Activated naive CD8-positive, alpha-beta T cell treated with anti-CD3 and anti-CD28 coated beads, Interleukin-2, amount 50 U/mL, for 16 hours (primary cell): Measurements from ENCODE around the gene KCNH8.
"Not testable (repeated sequence)": the region's sequence is repeated elsewhere in the genome, so short reads cannot be mapped to it uniquely, and the experiment has no call there.

Experiments
- DNase-seq: peaks from one replicate; pipeline ENCODE4 v3.0.0-alpha.2; 2020; ENCODE audit warnings: low read depth, low spot score

KCNH8 gene

DNA sequence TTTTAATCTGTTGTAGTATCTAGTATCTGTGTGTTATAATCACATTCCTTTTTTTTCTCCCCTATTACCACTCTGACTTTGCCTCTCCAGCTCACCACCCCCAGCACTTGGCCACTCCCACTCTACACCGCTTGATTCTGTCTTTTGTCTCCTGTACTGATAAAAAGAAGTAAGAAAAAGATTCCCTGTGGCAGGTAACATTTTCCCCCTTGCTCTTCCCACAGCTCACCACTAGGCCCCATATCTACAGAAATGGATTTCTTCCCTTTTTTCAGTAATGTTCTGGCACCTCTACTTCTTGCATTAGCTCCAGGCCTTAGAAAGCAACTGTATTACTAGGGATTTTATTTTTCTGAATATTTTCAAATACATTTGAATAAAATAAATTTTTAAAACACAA is 25.6 kb downstream of the KCNH8 start:
- DNase-seq, result no peak

DNA sequence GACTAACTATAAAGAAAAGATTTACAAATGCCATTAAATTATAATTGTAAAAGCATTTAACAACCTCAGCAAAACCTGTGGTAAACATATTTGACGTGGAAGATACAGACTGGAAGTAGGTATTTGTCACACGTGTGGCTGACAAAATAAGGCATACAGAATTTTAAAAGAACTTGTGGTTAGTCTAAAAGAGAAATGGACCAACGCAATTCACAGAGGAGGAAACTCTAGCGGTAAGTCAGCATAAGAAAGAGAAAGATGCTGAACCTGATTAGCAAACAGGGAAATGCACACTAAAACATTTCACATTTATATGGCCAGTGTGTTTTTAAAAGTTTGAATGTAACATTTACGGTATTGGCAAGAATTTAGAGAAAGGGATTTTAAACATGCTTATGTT is 35.3 kb downstream of the KCNH8 start:
- DNase-seq, result no peak

DNA sequence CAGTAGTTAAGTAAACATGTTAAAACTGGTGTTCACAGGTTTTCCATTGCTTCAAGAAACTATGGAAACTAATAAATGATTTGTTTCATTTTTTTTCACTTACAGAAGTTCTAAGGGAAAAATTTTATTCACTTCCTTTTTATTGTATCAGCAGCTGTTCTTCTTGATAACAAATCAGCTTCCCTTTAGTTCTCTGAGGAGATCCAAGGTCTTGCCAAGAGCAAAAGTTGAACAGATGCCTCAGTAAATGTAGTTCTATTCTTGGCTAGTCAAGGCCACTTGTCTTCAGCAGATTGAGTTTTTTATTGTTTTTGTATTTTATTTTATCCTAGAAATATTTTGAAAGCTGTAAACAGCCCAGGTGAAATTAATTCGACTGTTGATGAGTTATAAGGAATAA is 41.8 kb downstream of the KCNH8 start:
- DNase-seq, result no peak

DNA sequence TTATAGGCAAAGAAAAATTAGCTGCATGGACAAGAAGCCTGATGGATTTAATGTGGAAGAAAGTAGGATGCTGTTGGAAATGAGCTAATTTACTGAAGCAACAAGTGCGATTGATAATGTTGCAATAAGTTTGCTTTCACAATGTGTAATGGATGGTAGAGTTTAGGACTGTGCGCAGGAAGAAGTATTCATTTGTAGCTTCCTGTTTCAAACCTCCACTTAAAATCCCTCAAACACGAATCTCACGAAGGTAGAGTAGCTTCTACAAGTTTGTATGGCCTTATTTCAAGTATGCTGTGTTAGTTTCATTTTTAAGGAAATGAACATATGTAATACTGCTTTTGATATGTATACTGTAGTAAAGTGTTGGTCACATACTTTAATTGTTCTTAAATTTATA is 42.3 kb downstream of the KCNH8 start:
- no peak for DNase-seq

DNA sequence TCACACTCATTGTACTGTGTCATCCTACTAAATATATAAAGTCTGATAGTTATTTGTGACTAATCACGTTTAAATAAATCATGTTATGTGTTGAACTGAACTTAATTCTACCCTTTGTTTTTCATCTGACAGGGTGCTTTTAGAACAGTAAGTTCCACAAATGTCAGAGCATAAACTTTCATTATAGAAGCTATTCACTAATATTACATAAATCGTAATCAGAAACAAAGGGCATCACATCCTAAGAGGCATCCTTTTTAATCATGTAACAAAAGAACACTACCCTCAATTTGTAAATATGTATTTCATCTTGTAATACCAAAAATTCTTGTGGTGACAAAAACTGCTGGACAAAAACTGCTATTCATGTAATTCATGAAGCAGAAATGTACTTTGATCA is 50.8 kb downstream of the KCNH8 start:
- DNase-seq, result no peak

DNA sequence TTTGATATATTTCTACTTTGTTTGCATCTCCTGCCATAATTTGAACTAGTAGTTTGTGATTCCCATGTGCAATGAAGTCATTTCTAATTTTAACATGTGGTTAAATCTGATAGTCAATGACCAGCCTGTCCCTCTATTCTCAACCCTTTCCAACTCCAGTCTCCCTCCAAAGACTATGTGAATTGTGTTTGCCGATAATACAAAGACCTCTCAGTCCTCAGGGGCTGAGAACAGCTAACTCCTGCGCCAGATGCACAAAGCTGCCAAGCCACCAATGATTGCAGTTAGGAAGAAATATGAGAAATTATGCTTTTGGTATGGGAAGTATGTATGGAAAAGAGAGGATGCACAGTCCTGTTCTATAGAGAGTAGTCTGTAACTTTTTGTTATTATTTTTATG is 54.0 kb downstream of the KCNH8 start:
- no peak for DNase-seq

DNA sequence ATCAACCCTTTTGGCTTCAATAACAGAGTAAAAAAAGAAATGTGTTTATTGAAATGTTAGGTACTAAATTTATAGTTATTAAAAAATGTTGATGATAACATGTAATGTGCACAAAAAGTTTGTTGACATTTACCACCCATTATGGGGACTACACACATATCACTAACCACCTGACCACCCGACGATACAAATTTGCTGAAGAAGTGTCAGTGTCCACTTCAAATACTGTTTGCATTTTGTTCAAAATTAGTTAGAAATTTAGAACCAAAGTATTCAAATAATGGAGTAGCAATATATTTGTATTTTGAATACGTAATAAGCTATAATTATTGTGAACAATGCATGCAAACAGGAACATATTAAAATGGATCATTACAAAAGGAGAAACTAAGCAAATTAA is 54.4 kb downstream of the KCNH8 start:
- no peak for DNase-seq

DNA sequence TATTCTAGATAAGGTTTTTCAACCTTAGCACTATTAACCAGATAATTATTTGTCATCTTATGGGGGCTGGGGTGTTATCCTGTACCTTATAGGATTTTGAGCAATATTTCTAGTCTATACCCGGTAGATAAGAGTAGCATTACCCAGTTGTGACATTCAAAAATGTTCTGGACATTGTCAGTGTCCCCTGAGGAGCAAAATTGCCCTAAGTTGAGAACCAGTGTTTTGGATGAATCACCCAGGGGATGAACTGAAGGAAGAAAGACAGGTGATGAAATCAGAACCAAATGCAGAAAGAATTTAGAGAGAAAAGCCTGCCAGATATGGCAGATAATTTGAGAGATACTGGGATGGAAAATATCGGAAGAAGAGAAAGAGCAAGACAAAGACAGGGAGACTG is 58.2 kb downstream of the KCNH8 start:
- DNase-seq, result no peak

DNA sequence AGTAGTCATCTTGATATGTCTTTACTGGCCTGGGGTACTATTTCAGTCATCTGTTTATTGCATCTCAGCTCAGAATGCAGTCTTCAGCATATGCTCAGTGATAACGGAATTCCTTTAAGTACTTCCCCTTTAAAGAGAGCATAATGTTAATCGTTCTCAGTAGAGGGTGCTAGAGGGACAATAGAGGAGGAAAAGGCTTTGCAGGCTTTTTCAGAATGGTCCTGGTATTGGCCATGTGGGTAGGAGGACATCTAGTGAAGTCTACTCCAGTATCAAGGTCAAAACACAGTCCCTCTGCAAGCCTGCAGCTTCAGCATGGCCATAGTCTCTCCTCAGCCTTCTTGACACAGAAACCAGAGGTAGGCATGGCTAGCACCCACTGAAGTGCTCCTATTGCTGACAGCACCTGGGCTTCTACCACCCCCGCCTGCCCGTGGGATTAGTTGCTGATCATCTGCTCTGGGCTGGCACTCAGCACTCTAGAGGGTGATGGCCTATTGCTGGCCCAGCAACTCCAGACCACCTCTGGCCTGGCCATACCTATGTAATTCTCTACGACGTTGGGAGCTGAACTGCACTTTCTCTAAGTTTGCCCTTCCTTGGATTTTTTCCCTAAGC is 65.4 kb downstream of the KCNH8 start:
- DNase-seq, result no peak

DNA sequence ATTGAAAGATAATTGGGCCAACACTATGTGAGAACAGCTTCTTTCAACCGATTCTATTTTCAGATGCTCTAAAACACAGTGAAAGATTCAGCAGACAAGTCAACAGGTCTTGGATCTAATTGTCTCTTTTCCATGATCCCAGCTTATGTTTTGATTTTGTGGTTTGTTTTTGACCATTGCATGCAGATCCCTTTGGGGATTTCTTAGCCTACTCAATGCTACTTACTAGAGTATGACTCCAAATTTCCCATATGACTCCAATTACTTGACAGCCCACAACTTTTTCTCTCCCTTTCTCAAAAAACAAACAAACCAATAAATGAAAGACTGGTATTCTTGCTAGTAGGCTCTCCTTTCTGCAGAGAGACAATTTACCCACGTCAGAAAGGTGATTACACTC is 67.1 kb downstream of the KCNH8 start:
- DNase-seq, result no peak

DNA sequence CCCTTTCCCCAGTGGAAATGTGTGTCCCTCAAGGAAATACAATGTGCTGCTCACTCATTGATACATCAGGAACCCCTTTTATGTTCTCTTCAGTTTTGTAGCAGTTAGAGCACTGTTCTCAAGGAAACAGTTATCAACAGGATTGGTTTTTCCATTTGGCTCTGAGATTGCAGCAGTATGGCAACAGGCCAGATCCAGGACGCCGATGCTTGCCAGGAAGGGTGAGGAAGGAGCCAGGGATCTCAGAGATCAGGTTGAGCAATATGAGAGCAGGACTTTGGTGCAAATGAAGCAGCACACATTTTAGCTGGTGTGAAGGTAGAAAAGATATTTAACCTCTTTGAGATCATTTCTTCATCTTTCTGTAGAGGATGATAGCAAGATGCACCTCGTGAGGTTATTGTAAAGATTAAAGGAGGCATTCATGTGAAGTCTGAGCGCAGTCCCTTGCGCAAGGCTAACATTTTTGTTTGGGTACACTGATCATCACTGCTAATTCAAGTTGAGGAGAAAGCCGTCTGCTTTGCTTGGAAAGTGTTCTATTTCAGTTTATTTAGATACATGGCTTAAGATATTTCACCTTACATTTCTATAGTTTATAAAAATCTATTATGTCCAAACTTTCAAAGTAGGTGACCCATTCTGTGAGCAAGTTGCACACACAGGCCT is 68.5 kb downstream of the KCNH8 start:
- no peak for DNase-seq

DNA sequence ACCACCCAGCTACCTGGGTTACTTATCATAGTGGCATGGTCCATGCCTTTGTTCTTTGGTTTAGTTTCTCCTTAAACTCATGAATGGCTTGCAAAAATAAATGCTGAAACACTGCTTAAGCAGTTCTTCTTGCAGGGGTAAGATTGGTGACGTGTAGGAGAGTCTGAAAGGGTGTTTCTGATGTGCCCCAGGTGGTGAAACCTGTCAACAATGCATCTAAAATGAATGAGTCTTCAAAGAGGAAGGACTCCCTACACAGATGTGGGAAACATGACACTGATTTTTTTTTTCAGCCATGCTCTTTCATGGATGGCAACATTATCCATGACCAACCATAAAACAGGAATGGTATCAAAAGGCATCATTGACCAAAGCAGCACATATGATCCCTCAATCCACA is 72.0 kb downstream of the KCNH8 start:
- DNase-seq, result no peak

DNA sequence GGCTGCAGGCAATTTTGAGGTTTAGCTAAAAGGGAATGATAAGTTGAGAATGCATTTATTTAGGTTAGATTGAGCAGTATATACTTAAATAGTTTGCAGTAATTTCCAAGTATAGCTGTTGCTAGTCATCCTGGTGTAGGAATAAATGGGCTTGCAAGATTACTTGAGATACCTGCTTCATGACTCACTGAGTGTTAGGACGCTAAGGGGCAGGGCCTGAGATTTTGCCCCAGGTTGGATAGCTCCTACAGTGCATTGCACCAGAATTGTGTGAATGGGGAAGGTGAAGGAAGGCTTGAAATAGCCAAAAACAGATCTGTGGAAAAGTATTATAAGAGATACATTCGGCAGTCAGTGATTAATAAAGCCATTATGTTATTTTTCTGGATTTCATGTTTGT is 72.8 kb downstream of the KCNH8 start:
- no peak for DNase-seq

DNA sequence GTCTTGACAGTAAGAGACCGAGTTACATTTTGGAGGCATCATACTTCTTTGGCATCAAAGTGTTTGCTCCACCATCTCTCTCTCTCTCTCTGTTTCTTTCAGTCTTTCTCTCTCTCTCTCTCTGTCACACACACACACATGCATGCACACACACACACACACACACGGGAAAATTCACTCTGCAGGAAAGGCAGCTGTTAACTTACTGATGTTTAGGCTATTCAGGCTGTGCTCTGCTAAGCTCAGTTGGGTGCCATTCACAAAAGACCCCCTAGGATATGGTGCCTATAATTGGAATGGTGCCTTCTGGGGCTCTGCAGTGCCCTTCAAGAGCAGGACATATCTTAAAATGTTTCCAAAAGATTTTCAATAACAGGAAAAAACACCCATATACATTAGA is 78.2 kb downstream of the KCNH8 start:
- DNase-seq, result no peak

DNA sequence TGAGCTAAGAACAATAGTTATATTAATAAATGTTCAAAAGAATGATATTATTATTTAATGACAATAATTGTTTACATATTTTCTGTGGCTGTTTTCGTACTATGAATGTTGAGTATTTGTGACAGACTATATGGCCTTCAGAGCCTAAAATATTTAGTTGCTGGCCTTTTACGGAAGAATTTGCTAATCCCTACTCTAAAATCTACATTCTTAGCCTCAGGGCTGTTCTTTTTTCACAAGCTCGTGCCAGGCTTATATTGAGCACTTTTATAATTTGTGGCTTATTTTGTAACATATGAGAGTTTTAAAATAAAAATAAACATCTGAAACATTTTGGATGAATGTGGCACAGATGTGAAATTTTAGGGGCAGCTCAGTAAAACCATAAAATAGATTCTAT is 79.9 kb downstream of the KCNH8 start:
- DNase-seq, result no peak

DNA sequence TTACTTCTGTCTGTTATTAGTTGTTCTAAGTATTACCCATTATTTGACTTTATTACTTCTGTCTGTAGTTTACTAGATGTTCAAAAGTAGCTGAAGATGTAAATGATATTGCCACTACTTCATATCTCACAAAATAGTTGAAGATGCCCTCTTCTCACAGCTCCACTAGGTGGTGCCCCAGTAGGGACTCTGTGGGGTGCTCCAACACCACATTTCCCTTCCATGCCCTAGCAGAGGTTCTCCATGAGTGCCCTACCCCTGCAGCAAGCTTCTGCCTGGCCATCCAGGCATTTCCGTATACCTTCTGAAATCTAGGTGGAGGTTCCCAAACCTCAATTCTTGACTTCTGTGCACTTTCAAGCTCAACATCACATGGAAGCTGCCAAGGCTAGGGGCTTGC is 80.8 kb downstream of the KCNH8 start:
- DNase-seq, result no peak

DNA sequence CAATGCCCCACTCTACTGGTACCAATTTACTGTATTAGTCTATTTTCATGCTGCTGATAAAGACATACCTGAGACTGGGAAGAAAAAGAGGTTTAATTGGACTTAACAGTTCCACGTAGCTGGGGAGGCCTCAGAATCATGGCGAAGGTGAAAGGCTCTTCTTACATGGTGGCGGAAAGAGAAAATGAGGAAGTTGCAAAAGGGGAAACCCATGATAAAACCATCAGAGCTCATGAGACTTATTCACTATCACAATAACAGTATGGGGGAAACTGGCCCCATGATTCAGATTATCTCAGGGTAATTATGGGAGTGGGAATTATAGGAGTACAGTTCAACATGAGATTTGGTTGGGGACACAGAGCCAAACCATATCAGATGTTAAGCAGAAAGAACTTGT is 81.6 kb downstream of the KCNH8 start:
- not testable (repeated sequence) for DNase-seq

DNA sequence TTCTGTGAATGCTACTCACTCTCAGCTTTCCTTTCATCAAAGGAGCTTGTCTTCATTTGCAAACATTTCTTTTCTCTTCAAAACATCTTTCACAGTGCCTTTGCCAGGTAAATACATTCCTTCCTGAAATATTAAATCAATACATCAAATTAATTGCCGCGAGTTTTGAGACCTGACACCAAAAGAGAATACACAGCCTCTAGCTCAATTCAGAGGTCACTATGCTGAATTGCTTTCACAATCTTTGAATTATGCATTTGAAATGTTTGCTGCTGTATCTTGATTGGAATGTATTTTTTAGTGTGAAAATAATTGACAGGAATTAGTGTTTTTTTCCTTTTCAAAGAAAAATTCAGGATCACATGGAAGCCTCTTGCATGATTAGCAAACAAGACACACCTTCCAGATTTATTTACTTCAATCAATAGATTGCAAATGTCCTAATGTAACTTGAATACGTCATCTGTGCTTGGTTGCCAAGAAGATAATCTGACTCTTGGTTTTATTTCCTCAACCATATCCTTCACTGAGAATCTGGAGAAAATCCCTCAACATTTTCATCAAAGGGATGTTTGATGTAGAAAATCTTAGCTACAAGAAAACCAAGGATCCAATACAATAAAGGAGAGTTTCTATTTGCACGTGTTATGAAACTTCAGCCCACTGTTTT is 83.6 kb downstream of the KCNH8 start:
- no peak for DNase-seq

DNA sequence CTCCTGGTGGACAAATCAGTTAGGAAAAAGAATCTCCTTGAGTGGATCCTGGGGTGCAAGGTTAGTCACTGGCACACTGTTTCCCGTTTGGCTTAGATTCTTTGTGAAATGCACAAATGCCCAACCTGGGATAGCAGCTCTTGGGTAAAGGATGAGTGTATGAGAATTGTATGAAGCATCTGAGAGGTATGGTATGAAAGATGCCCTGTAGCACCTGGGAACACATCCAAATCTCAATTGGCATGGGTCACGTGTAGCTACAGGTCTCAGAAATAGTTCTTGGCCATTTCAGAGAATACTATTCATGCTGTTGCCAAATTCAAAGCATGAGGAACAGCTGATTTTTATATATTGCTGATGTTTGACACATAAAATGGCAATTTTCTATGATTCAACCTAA is 84.3 kb downstream of the KCNH8 start:
- DNase-seq, result no peak

DNA sequence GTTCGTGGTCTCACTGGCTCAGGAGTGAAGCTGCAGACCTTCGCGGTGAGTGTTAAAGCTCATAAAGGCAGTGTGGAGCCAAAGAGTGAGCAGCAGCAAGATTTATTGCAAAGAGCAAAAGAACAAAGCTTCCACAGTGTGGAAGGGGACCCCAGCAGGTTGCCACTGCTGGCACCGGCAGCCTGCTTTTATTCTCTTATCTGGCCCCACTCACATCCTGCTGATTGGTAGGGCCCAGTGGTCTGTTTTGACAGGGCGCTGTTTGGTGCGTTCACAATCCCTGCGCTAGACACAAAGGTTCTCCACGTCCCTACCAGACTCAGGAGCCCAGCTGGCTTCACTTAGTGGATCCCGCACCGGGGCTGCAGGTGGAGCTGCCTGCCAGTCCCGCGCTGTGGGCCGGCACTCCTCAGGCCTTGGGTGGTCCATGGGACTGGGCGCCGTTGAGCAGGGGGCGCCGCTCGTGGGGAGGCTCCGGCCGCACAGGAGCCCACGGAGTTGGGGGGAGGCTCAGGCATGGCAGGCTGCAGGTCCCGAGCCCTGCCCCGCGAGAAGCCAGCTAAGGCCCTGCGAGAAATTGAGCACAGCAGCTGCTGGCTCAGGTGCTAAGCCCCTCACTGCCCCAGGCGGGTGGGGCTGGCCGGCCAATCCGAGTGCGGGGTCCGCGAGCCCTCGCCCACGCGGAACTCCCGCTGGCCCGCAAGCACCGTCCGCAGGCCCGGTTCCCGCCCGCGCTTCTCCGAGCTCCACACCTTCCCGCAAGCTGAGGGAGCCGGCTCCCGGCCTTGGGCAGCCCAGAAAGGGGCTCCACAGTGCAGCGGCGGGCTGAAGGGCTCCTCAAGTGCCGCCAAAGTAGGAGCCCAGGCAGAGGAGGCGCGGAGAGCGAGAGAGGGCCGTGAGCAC is 85.8 kb downstream of the KCNH8 start:
- not testable (repeated sequence) for DNase-seq

DNA sequence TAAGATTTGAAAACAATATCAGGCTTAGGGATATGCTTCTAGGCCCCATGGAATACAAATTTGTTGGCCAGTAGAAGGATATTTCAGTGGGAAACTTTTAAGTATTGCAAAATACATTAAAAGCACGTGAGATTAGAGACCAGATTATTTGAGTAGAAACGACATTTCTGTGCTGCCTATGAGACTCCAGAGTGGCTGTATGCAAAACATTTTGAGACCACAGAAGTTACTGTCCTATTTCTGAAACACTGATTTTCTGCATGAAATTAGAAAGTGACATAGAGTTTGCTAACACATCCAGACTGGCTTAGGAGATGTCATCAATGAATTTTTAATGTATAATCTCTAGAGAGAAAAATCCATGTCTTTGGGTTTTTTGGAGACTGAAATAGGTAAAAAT is 99.8 kb downstream of the KCNH8 start:
- DNase-seq, result no peak

DNA sequence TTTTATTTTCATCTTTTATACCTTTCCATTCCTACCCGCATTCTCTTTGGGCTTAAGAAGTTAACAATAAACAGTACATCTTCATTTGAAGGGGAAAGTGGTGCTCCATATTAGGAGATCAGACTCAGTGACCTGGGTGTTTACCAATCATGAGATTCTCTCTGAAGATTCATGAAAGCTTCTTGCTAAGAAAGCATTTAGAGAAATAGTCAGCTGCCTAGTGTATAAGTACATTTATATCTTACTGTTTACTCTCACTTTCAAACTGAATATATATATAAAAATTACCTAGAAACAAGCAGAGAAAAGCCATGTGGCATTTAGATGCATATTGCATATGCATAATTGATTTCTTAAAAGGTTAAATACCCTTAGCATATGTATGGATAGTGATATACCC is 100.5 kb downstream of the KCNH8 start:
- no peak for DNase-seq
